A673 (cell line): ENCODE data around the gene BCAN. TPM values are rescaled to one million over a fixed set of nuclear protein-coding genes. Genes with fewer than 3 reads are reported as not detected.
A peak's percentile ranks its signal among the peaks of the same experiment; 100 is the strongest.

Experiments
- BruUV-seq: library from RNA; stranded (reverse); fragments of 400-500 nt; replicated peaks from 2 replicates; lab custom pipeline; 2021; lab: Mats Ljungman, UMichigan
- CTCF ChIA-PET: fragments of 300-600 bp; sonication (Branson Sonifier 250); formaldehyde crosslinking; loops from one replicate; lab custom pipeline; 2022; ENCODE audit warnings: antibody characterized with exemption; lab: Charles Lee
- POLR2A ChIA-PET: fragments of 300-600 bp; sonication (Branson Sonifier 250); formaldehyde crosslinking; loops from one replicate; lab custom pipeline; 2022; ENCODE audit warnings: antibody characterized with exemption; ENCODE audit not compliant: low non-redundant PET; lab: Charles Lee
- DNase-seq: peaks from one replicate; pipeline ENCODE4 v3.0.0-alpha.2; 2015; ENCODE audit warnings: low spot score
- H3K27ac ChIP-seq: fragments of 200-600 bp; sonication (generic); 2 replicates; pipeline ENCODE4 v1.5.1; 2016; ENCODE audit warnings: mixed run types, low read depth, mild to moderate bottlenecking, mixed read lengths, antibody characterized with exemption, low read length; ENCODE audit not compliant: poor library complexity, severe bottlenecking
- H3K27me3 ChIP-seq: fragments of 200-600 bp; sonication (generic); replicated peaks from 2 replicates; pipeline ENCODE4 v1.6.1; 2017; ENCODE audit warnings: mixed run types, low read depth, mild to moderate bottlenecking, mixed read lengths, antibody characterized with exemption, low read length; ENCODE audit not compliant: insufficient read depth, poor library complexity
- H3K36me3 ChIP-seq: fragments of 200-600 bp; sonication (generic); 2 replicates; pipeline ENCODE4 v1.6.1; 2016; ENCODE audit warnings: mixed run types, mild to moderate bottlenecking, mixed read lengths, antibody characterized with exemption, low read length; ENCODE audit not compliant: insufficient read depth, poor library complexity, severe bottlenecking
- H3K4me1 ChIP-seq: fragments of 200-600 bp; sonication (generic); 2 replicates; pipeline ENCODE4 v1.6.1; 2017; ENCODE audit warnings: mixed run types, mild to moderate bottlenecking, mixed read lengths, antibody characterized with exemption, low read length; ENCODE audit not compliant: insufficient read depth, poor library complexity, severe bottlenecking
- H3K4me3 ChIP-seq: fragments of 200-600 bp; sonication (generic); 2 replicates; pipeline ENCODE4 v1.5.1; 2016; ENCODE audit warnings: low read depth, mixed run types, mild to moderate bottlenecking, mixed read lengths, low read length; ENCODE audit not compliant: poor library complexity, severe bottlenecking
- H3K9me3 ChIP-seq: fragments of 200-600 bp; sonication (generic); 2 replicates; pipeline ENCODE4 v1.6.1; 2016; ENCODE audit warnings: mixed run types, low read depth, mild to moderate bottlenecking, mixed read lengths, antibody characterized with exemption, low read length; ENCODE audit not compliant: poor library complexity, severe bottlenecking
- CTCF ChIP-seq: fragments of 300-800, 200-600 bp; sonication (generic); conservative IDR thresholded peaks from 2 replicates; pipeline ENCODE4 v1.5.1; 2017; ENCODE audit warnings: low read depth, mild to moderate bottlenecking, antibody characterized with exemption, low read length, moderate library complexity, mixed read lengths
- EZH2 ChIP-seq: fragments of 200-600 bp; sonication (generic); IDR thresholded peaks from 2 replicates; pipeline ENCODE4 v1.6.1; 2017; ENCODE audit warnings: borderline replicate concordance, low read depth, mild to moderate bottlenecking, mixed read lengths, antibody characterized with exemption, low read length; ENCODE audit not compliant: poor library complexity, severe bottlenecking
- intact Hi-C: fragments of 100-400 bp; cut with micrococcal nuclease; formaldehyde crosslinking; loops from one replicate; pipeline ENCODE4 v1.10.0; 2022; ENCODE audit not compliant: unreplicated experiment
- total RNA-seq: library from RNA; stranded (reverse); gene quantifications from 2 replicates; pipeline ENCODE4 v1.2.3, GENCODE V29; 2021

The BCAN gene
- total RNA-seq, 1 experiment from 2014 or later, result not detected

GRCh38 chr1:156703336-156703735 is 61.4 kb downstream of the BCAN start:
- intact Hi-C loops, result no loop called here
- BruUV-seq, result no TSS peak
- peaks cover 5% of the 10 kb centered on the region for H3K27me3 ChIP-seq
- ChIA-PET POLR2A (no interaction called here), CTCF (interaction anchor here (0.9 to 3.8 kb wide), 3 partner anchors 14 to 156 kb away, joined by 5 to 34 read pairs (median 7); no protein-coding TSS in a partner anchor)
- no peak overlapping the region for H3K4me3 ChIP-seq
- no peak overlapping the region for H3K27ac ChIP-seq
- peaks cover 34% of the 10 kb centered on the region for H3K4me1 ChIP-seq
- no peak for DNase-seq
- H3K9me3 ChIP-seq, result no peaks in the 10 kb centered on the region
- H3K36me3 ChIP-seq, result no peaks in the 10 kb centered on the region
- TF ChIP-seq EZH2 (no peak), CTCF (no peak)

- peaks cover 34% of the 10 kb centered on the region for H3K4me1 ChIP-seq
These were observed 61.8 kb downstream of the BCAN start for GRCh38 chr1:156703741-156704140.

GRCh38 chr1:156704166-156704711 is 62.3 kb downstream of the BCAN start:
- H3K4me1 ChIP-seq, result peaks cover 34% of the 10 kb centered on the region
- CTCF ChIA-PET, result interaction anchor here (1.2 to 3.8 kb wide), 2 partner anchors 15 to 156 kb away, joined by 5 to 34 read pairs; no protein-coding TSS in a partner anchor
- no TSS peak for BruUV-seq
- no peak for DNase-seq
- H3K4me3 ChIP-seq, result no peak overlapping the region
- intact Hi-C loops, result no loop called here
- POLR2A ChIA-PET, result no interaction called here
- H3K27ac ChIP-seq, result no peak overlapping the region
- TF ChIP-seq EZH2 (no peak), CTCF (no peak)
- H3K27me3 ChIP-seq, result peaks cover 5% of the 10 kb centered on the region
- no peaks in the 10 kb centered on the region for H3K9me3 ChIP-seq
- H3K36me3 ChIP-seq, result no peaks in the 10 kb centered on the region

More at GRCh38 chr1:156703741-156704140, 61.8 kb downstream of the BCAN start:
- intact Hi-C loops, result no loop called here
- Histone ChIP-seq H3K27me3 (peaks cover 5% of the 10 kb centered on the region), H3K4me3 (no peak overlapping the region), H3K27ac (no peak overlapping the region), H3K9me3 (no peaks in the 10 kb centered on the region), H3K36me3 (no peaks in the 10 kb centered on the region)
- ChIA-PET POLR2A (no interaction called here), CTCF (interaction anchor here (0.9 to 3.8 kb wide), 3 partner anchors 14 to 156 kb away, joined by 5 to 34 read pairs (median 7); no protein-coding TSS in a partner anchor)
- peak; percentile 73 for DNase-seq
- TF ChIP-seq CTCF, result no peak
- no peak for TF ChIP-seq EZH2
- BruUV-seq, result no TSS peak
